Spleen (tissue), 11 donors: ENCODE results near the gene RABEP1. TPM values are rescaled to one million over a fixed set of nuclear protein-coding genes. Genes with fewer than 3 reads are reported as not detected.

ENCODE experiments used
- DNase-seq: peaks from one replicate; pipeline ENCODE4 v3.0.0-alpha.2; 2020
- H3K27ac ChIP-seq, 8 donors: fragments of 200-600 bp; sonication (generic) in 7 of 8; 1 replicate in 4 of 8; 2 replicates in 4 of 8; pipeline versions ENCODE4 v1.5.0 to v1.8.0; 2016 to 2021; ENCODE audit warnings: inconsistent platforms in 4 of 8, mild to moderate bottlenecking in 4 of 8, moderate library complexity in 1 of 8
- H3K27me3 ChIP-seq, 7 donors: fragments of 200-600 bp; sonication (generic) in 6 of 7; replicated peaks in 1 of 7; 1 replicate in 4 of 7; 2 replicates in 3 of 7; pipeline versions ENCODE4 v1.5.0 to v1.8.0; 2016 to 2021; ENCODE audit warnings: inconsistent platforms in 3 of 7, mild to moderate bottlenecking in 1 of 7
- H3K36me3 ChIP-seq, 6 donors: fragments of 200-600 bp; sonication (generic) in 5 of 6; 1 replicate in 4 of 6; 2 replicates in 2 of 6; pipeline versions ENCODE4 v1.5.0 to v1.8.0; 2016 to 2021; ENCODE audit warnings: inconsistent platforms in 2 of 6
- H3K4me1 ChIP-seq, 6 donors: fragments of 200-600 bp; sonication (generic) in 5 of 6; 1 replicate in 3 of 6; 2 replicates in 3 of 6; pipeline versions ENCODE4 v1.5.0 to v1.8.0; 2016 to 2021; ENCODE audit warnings: inconsistent platforms in 3 of 6
- H3K4me3 ChIP-seq, 8 donors: fragments of 200-600 bp; sonication (generic) in 7 of 8; 1 replicate in 4 of 8; 2 replicates in 4 of 8; pipeline versions ENCODE4 v1.5.0 to v1.8.0; 2016 to 2021; ENCODE audit warnings: inconsistent platforms in 4 of 8, mild to moderate bottlenecking in 4 of 8, moderate library complexity in 2 of 8
- H3K9me3 ChIP-seq, 8 donors: fragments of 200-600 bp; sonication (generic) in 7 of 8; 1 replicate in 4 of 8; 2 replicates in 4 of 8; pipeline versions ENCODE4 v1.5.0 to v1.8.0; 2016 to 2021; ENCODE audit warnings: inconsistent platforms in 4 of 8
- CTCF ChIP-seq, 11 experiments: fragments of 200-600 bp in 7 of 11; fragments of 450-650 bp in 4 of 11; sonication (generic) in 4 of 11; IDR thresholded peaks in 8 of 11; conservative IDR thresholded peaks in 3 of 11; 1 replicate in 7 of 11; 2 replicates in 4 of 11; pipeline versions ENCODE4 v1.4.0 to v1.8.0; 2016 to 2021; ENCODE audit warnings: antibody characterized with exemption in 11 of 11, inconsistent platforms in 4 of 11, mild to moderate bottlenecking in 1 of 11
- POLR2A ChIP-seq, 3 donors: fragments of 450-650 bp; IDR thresholded peaks; one replicate each; pipeline ENCODE4 v1.5.1; 2017; ENCODE audit warnings: antibody characterized with exemption in 3 of 3, mild to moderate bottlenecking in 1 of 3
- POLR2AphosphoS5 ChIP-seq, 3 donors: sonication (generic); formaldehyde crosslinking; IDR thresholded peaks; one replicate each; pipeline ENCODE4 v1.5.1; 2017; ENCODE audit warnings: antibody characterized with exemption in 3 of 3
- WGBS, 5 donors: extraction: QIAGEN DNeasy Blood & Tissue Kit in 3 of 5; methylation state at CpG; one replicate each; pipeline versions ENCODE4 v1.1.5 to v1.1.7; 2013 to 2018; 5-methylcytosine and 5-hydroxymethylcytosine counted together
- intact Hi-C: fragments of 100-400 bp; cut with DNase I; formaldehyde crosslinking; loops from one replicate; pipeline ENCODE4 v1.15.0; 2023; ENCODE audit warnings: low total_unique reads
- polyA plus RNA-seq, 3 donors: library from polyadenylated mRNA; stranded (reverse); fragments of 200-250 nt; gene quantifications; one replicate each; pipeline ENCODE4 v1.2.1, GENCODE V29; 2013
- total RNA-seq, 7 donors: library from RNA; depleted of rRNA in 3 of 7; stranded (reverse); fragments of >200 nt in 3 of 7; fragmentation: NEBNext Ultra II Directional in 4 of 7; extraction: Animal tissue kit (Norgen Biotek cat#: 25700) in 4 of 7; gene quantifications; one replicate each; pipeline versions ENCODE4 v1.1.0 to v1.2.1, GENCODE V29; 2016 to 2021
- donor health status: healthy with polysubstance abuse.
- donor health status: DM: no; HTN: no; CAD: no; lungs with moderate emphysema.
- donor health status: DM: no; HTN: no; CAD: no.
- donor health status: Bipolar disorder and iron deficiency.
- donor health status: healthy.
- donor health status: DM: no; HTN: no; CAD: no.
- donor health status: DM: yes; HTN: yes; CAD: no.

The RABEP1 gene
- total and polyA plus RNA-seq, 10 donors, result 17.1 to 58.0 (median 50.1) TPM

DNA sequence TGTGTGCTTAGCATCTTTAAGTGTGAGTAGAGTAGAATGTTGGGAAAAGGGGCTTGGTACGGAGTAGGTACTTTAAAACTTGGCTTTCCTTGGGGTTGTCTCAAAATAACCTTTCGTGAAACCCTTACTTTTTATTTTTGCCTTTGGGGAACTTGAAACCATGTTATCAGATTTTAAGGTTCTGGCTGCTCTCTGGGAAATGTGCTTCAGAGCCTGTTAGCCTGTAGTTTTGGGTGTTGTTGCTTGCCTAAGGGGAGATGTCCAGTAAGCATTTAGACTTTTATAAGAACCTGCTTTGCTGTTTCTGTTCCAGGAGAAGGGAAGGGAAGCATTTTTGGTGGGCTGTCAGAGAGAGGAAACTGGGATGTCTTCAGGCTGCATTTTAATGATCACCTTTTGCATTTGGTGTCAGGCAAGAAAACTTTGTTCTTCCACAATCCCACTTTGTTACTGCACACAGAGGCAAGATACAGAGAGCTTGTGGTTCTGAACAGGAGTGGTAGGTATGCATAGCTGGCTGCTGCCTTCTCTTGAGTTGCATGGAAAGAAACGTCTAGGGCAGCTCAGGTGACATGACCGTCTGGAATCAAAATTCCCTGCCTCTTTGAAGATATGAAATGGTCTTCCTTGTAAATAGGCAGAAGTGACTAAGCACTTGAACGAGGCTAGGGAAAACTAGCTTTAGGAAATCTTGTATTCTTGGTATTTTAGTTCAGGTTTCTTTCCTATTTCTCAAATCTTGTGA lies 1.7 kb downstream of the RABEP1 start:
- H3K27me3 ChIP-seq, result no peaks in the 10 kb centered on the region
- no peak for DNase-seq
- H3K4me3 ChIP-seq, result peak overlapping the region in 7 of 8 donors; percentile 67 to 91 (median 82)
- intact Hi-C loops, result no loop called here
- H3K9me3 ChIP-seq, result no peaks in the 10 kb centered on the region
- H3K36me3 ChIP-seq, result peaks cover 0 to 4% (median 0%) of the 10 kb centered on the region in 6 donors
- H3K4me1 ChIP-seq, result peaks cover 36 to 74% (median 62%) of the 10 kb centered on the region in 6 donors
- WGBS, 5 donors, result 46 to 51% (median 48%) methylated on average over 5 of the region's 5 CpGs
- TF ChIP-seq POLR2A (IDR thresholded peaks at IDR 0.05) (no peak), POLR2AphosphoS5 (IDR thresholded peaks at IDR 0.05) (no peak), CTCF (IDR thresholded peaks at IDR 0.05 in 8 of 11, conservative IDR thresholded peaks at IDR 0.05 in 3 of 11) (no peak)
- peak overlapping the region in 5 of 8 donors; percentile 92 to 97 (median 95) for H3K27ac ChIP-seq

DNA sequence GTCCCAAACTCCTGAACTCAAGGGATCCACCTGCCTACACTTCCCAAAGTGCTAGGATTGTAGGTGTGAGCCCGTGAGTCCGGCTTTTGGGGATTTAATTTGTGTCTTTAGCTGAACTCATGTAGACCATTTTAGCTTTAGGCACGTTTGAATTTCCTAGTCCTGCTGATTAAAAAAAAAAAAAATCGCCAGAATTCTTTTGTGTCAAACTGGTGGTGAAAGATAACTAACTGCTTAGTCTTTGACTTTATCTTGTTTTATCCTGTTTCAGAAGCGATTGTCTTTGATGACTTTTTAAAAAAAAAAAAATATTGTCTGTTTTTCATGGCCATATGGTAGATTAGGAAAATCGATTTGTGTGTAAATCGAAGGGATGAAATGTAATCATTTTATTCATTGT lies 2.6 kb downstream of the RABEP1 start:
- Histone ChIP-seq H3K4me3 (peak overlapping the region in 1 of 8 donors; percentile 91), H3K27ac (no peak overlapping the region)
- TF ChIP-seq POLR2AphosphoS5 (IDR thresholded peaks at IDR 0.05) (no peak), CTCF (IDR thresholded peaks at IDR 0.05 in 8 of 11, conservative IDR thresholded peaks at IDR 0.05 in 3 of 11) (no peak), POLR2A (IDR thresholded peaks at IDR 0.05) (no peak)

DNA sequence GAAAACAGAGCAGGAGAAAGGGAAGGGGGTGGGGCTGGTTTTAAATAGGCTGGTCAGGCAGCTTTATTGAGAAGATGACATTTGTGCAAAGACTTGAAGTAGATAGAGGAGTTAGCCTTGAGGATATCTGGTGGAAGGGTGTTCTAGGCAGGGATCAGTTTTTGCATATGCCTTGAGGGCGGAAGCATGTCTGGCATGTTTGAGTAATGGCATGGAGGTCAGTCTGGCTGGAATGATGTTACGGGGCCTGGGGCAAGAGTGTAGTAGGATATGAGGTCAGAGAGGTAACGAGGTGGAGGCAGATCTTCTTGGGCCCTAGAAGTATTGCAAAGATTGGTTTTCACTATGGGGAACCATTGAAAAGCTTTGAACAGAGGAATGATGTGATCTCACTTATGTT lies 4.8 kb downstream of the RABEP1 start:
- Histone ChIP-seq H3K4me3 (no peak overlapping the region), H3K36me3 (peaks cover 0 to 13% (median 2%) of the 10 kb centered on the region in 6 donors), H3K27me3 (no peaks in the 10 kb centered on the region), H3K4me1 (peaks cover 36 to 82% (median 59%) of the 10 kb centered on the region in 6 donors), H3K9me3 (no peaks in the 10 kb centered on the region), H3K27ac (no peak overlapping the region)
- WGBS, 5 donors, result 91 to 95% (median 92%) methylated on average over 3 of the region's 3 CpGs
- TF ChIP-seq POLR2AphosphoS5 (IDR thresholded peaks at IDR 0.05), result no peak
- TF ChIP-seq CTCF (IDR thresholded peaks at IDR 0.05 in 8 of 11, conservative IDR thresholded peaks at IDR 0.05 in 3 of 11), result no peak
- TF ChIP-seq POLR2A (IDR thresholded peaks at IDR 0.05), result no peak
- intact Hi-C loops, result no loop called here
- no peak for DNase-seq

More for the DNA sequence above, 2.6 kb downstream of the RABEP1 start:
- 77 to 82% (median 78%) methylated on average over 7 of the region's 7 CpGs for WGBS, 5 donors
- intact Hi-C loops, result no loop called here
- H3K27me3 ChIP-seq, result no peaks in the 10 kb centered on the region
- no peaks in the 10 kb centered on the region for H3K9me3 ChIP-seq
- peaks cover 39 to 83% (median 67%) of the 10 kb centered on the region in 6 donors for H3K4me1 ChIP-seq
- H3K36me3 ChIP-seq, result peaks cover 0 to 4% (median 0%) of the 10 kb centered on the region in 6 donors
- no peak for DNase-seq

GRCh38 chr17:5291683-5292350 lies 9.7 kb downstream of the RABEP1 start:
- intact Hi-C loops, result no loop called here
- H3K27ac ChIP-seq, result no peak overlapping the region

More at GRCh38 chr17:5291683-5292350, 9.7 kb downstream of the RABEP1 start:
- Histone ChIP-seq H3K4me3 (no peak overlapping the region), H3K9me3 (no peaks in the 10 kb centered on the region), H3K4me1 (peaks cover 9 to 85% (median 23%) of the 10 kb centered on the region in 6 donors), H3K36me3 (peaks cover 0 to 21% (median 0%) of the 10 kb centered on the region in 6 donors), H3K27me3 (no peaks in the 10 kb centered on the region)
- DNase-seq, result no peak
- no peak for TF ChIP-seq POLR2A (IDR thresholded peaks at IDR 0.05)
- no peak for TF ChIP-seq CTCF (IDR thresholded peaks at IDR 0.05 in 8 of 11, conservative IDR thresholded peaks at IDR 0.05 in 3 of 11)
- no peak for TF ChIP-seq POLR2AphosphoS5 (IDR thresholded peaks at IDR 0.05)
- 86 to 92% (median 89%) methylated on average over 8 of the region's 8 CpGs for WGBS, 5 donors
